IMR-90 (cell line): Measurements from ENCODE around the gene SLC25A24. TPM values are rescaled to one million over a fixed set of nuclear protein-coding genes. Genes with fewer than 3 reads are reported as not detected.

Source experiments
- ATAC-seq: fragments of 200-7000 bp; cut with Tn5 transposase; 2 replicates; pipeline ENCODE4 v1.9.1; 2020; ENCODE audit warnings: low read depth, mild to moderate bottlenecking, moderate library complexity
- BruUV-seq: library from RNA; stranded (reverse); fragments of 400-500 nt; replicated peaks from 2 replicates; lab custom pipeline; 2021; lab: Mats Ljungman, UMichigan
- CTCF ChIA-PET: fragments of 300-600 bp; formaldehyde crosslinking; extraction: SDS; loops from one replicate; lab custom pipeline; 2021; ENCODE audit warnings: antibody characterized with exemption; lab: Yijun Ruan, JAX
- POLR2A ChIA-PET: fragments of 300-600 bp; sonication (Branson Sonifier 250); formaldehyde crosslinking; loops from one replicate; lab custom pipeline; 2022; ENCODE audit warnings: antibody characterized with exemption; ENCODE audit not compliant: unreplicated experiment; lab: Charles Lee
- DNase-seq: peaks from one replicate; pipeline ENCODE4 v3.0.0; 2013
- H2AFZ ChIP-seq: replicated peaks from 2 replicates; pipeline ENCODE3; 2013; ENCODE audit warnings: low read length, mild to moderate bottlenecking; ENCODE audit not compliant: poor library complexity
- H2AK5ac ChIP-seq: 2 replicates; pipeline ENCODE4 v1.6.1; 2013; ENCODE audit warnings: low read depth, low read length, inconsistent platforms
- H2AK9ac ChIP-seq: replicated peaks from 2 replicates; pipeline ENCODE3; 2013; ENCODE audit warnings: mild to moderate bottlenecking, low read depth, low read length, moderate library complexity; ENCODE audit not compliant: poor library complexity
- H2BK120ac ChIP-seq: 2 replicates; pipeline ENCODE4 v1.6.1; 2013; ENCODE audit warnings: low read depth, low read length, inconsistent platforms
- H2BK15ac ChIP-seq: 3 replicates; pipeline ENCODE4 v1.6.1; 2013; ENCODE audit warnings: low read depth, low read length, inconsistent platforms
- H2BK20ac ChIP-seq: 2 replicates; pipeline ENCODE4 v1.6.1; 2013; ENCODE audit warnings: low read depth, mild to moderate bottlenecking, inconsistent platforms, low read length, moderate library complexity
- H2BK5ac ChIP-seq: 2 replicates; pipeline ENCODE4 v1.6.1; 2013; ENCODE audit warnings: mild to moderate bottlenecking, low read depth, low read length, inconsistent platforms; ENCODE audit not compliant: poor library complexity, severe bottlenecking
- H3K14ac ChIP-seq: replicated peaks from 2 replicates; pipeline ENCODE4 v1.6.1; 2013; ENCODE audit warnings: low read depth, low read length, inconsistent platforms
- H3K18ac ChIP-seq: 2 replicates; pipeline ENCODE4 v1.6.1; 2013; ENCODE audit warnings: low read depth, low read length, control low read depth
- H3K23ac ChIP-seq: 2 replicates; pipeline ENCODE4 v1.6.1; 2013; ENCODE audit warnings: low read depth, low read length, inconsistent platforms
- H3K27ac ChIP-seq: 2 replicates; pipeline ENCODE4 v1.5.1; 2013; ENCODE audit warnings: mild to moderate bottlenecking, control low read depth, low read length; ENCODE audit not compliant: insufficient read depth
- H3K27me3 ChIP-seq: 2 replicates; pipeline ENCODE4 v1.6.1; 2013; ENCODE audit warnings: low read length; ENCODE audit not compliant: control insufficient read depth, insufficient read depth
- H3K36me3 ChIP-seq: 2 replicates; pipeline ENCODE4 v1.6.1; 2013; ENCODE audit warnings: low read length, mixed read lengths; ENCODE audit not compliant: control insufficient read depth, insufficient read depth
- H3K4ac ChIP-seq: 2 replicates; pipeline ENCODE4 v1.6.1; 2013; ENCODE audit warnings: low read depth, low read length, inconsistent platforms
- H3K4me1 ChIP-seq: 2 replicates; pipeline ENCODE4 v1.6.1; 2013; ENCODE audit warnings: low read length, mixed read lengths; ENCODE audit not compliant: control insufficient read depth, insufficient read depth
- H3K4me2 ChIP-seq: 2 replicates; pipeline ENCODE4 v1.6.1; 2013; ENCODE audit warnings: low read depth, mild to moderate bottlenecking, control low read depth, low read length, moderate library complexity
- H3K4me3 ChIP-seq: 2 replicates; pipeline ENCODE4 v1.5.1; 2013; ENCODE audit warnings: low read depth, mild to moderate bottlenecking, control low read depth, low read length, moderate library complexity; ENCODE audit not compliant: insufficient read depth
- H3K56ac ChIP-seq: 2 replicates; pipeline ENCODE4 v1.6.1; 2013; ENCODE audit warnings: low read length, inconsistent platforms; ENCODE audit not compliant: insufficient read depth; ENCODE audit errors: extremely low read depth
- H3K79me1 ChIP-seq, 2 experiments: 2 replicates each; pipeline ENCODE4 v1.6.1; 2013; ENCODE audit warnings: low read length in 2 of 2, inconsistent platforms in 1 of 2, low read depth in 1 of 2
- H3K9ac ChIP-seq: 2 replicates; pipeline ENCODE4 v1.6.1; 2013; ENCODE audit warnings: low read depth, low read length, control low read depth
- H3K9me1 ChIP-seq: 2 replicates; pipeline ENCODE4 v1.6.1; 2013; ENCODE audit warnings: low read length, inconsistent platforms; ENCODE audit not compliant: insufficient read depth
- H3K9me3 ChIP-seq: 2 replicates; pipeline ENCODE4 v1.6.1; 2013; ENCODE audit warnings: low read length; ENCODE audit not compliant: control insufficient read depth, insufficient read depth
- H4K20me1 ChIP-seq: 2 replicates; pipeline ENCODE4 v1.6.1; 2013; ENCODE audit warnings: low read length, inconsistent platforms; ENCODE audit not compliant: insufficient read depth
- H4K5ac ChIP-seq: 2 replicates; pipeline ENCODE4 v1.6.1; 2013; ENCODE audit warnings: mild to moderate bottlenecking, low read depth, low read length, control low read depth
- H4K8ac ChIP-seq, 2 experiments: 2 replicates each; pipeline ENCODE4 v1.6.1; 2013; ENCODE audit warnings: low read depth in 2 of 2, low read length in 2 of 2, control low read depth in 1 of 2, inconsistent platforms in 1 of 2
- H4K91ac ChIP-seq: 2 replicates; pipeline ENCODE4 v1.6.1; 2013; ENCODE audit warnings: low read depth, low read length, inconsistent platforms; ENCODE audit not compliant: insufficient read depth
- BHLHE40 ChIP-seq: fragments of 150-350 bp; IDR thresholded peaks from 2 replicates; pipeline ENCODE4 v1.6.1; 2016; ENCODE audit warnings: mild to moderate bottlenecking, low read depth, low read length
- CEBPB ChIP-seq: IDR thresholded peaks from 2 replicates; pipeline ENCODE4 v1.6.1; 2012; ENCODE audit warnings: low read depth, low read length, improper control_type of control experiment
- CHD1 ChIP-seq: IDR thresholded peaks from 2 replicates; pipeline ENCODE4 v1.6.1; 2012; ENCODE audit warnings: low read depth, low read length, improper control_type of control experiment
- MAFK ChIP-seq: IDR thresholded peaks from 2 replicates; pipeline ENCODE4 v1.6.1; 2012; ENCODE audit warnings: low read depth, low read length, improper control_type of control experiment
- RFX5 ChIP-seq: IDR thresholded peaks from 2 replicates; pipeline ENCODE4 v1.8.0; 2012; ENCODE audit warnings: low read depth, mild to moderate bottlenecking, low read length, moderate library complexity
- WGBS, 2 experiments: methylation state at CpG; one replicate each; pipeline versions ENCODE4 v1.1.5 to v1.1.7; 2013; ENCODE audit warnings: missing lambda C conversion rate in 2 of 2; ENCODE audit not compliant: insufficient read length in 1 of 2; ENCODE audit errors: extremely low coverage in 2 of 2; 5-methylcytosine and 5-hydroxymethylcytosine counted together
- dilution Hi-C: fragments of 300-500 bp; cut with HindIII; formaldehyde crosslinking; loops from one replicate; pipeline ENCODE4 v1.14.3; 2018; ENCODE audit warnings: low sequenced_read_pairs; ENCODE audit not compliant: unreplicated experiment
- in situ Hi-C: fragments of 300-500 bp; cut with MboI; formaldehyde crosslinking; loops from 3 replicates; pipeline ENCODE4 v1.14.3; 2019; ENCODE audit warnings: low sequenced_read_pairs, inconsistent platforms, mixed read lengths
- intact Hi-C: fragments of 100-400 bp; cut with micrococcal nuclease; formaldehyde crosslinking; loops from 2 replicates; pipeline ENCODE4 v1.10.0; 2022
- polyA plus RNA-seq, 3 experiments: library from polyadenylated mRNA; depleted of rRNA; stranded (reverse); fragments of >200 nt; gene quantifications; 2 replicates each; pipeline ENCODE4 v1.2.3, GENCODE V29; 2012; ENCODE audit warnings: low replicate concordance in 1 of 3
- total RNA-seq: library from RNA; depleted of rRNA; stranded (reverse); fragments of >200 nt; gene quantifications from 2 replicates; pipeline ENCODE4 v1.2.3, GENCODE V29; 2012
- TF ChIP-seq, protein P1 (sequence below): conservative IDR thresholded peaks from 2 replicates; pipeline ENCODE4 v1.5.1; 2012; ENCODE audit warnings: mild to moderate bottlenecking, low read depth, low read length, improper control_type of control experiment

Gene SLC25A24
- total and polyA plus RNA-seq, 2 of the 4 experiments (the other 2 are of a cell fraction), result 19.4 to 20.4 TPM

DNA sequence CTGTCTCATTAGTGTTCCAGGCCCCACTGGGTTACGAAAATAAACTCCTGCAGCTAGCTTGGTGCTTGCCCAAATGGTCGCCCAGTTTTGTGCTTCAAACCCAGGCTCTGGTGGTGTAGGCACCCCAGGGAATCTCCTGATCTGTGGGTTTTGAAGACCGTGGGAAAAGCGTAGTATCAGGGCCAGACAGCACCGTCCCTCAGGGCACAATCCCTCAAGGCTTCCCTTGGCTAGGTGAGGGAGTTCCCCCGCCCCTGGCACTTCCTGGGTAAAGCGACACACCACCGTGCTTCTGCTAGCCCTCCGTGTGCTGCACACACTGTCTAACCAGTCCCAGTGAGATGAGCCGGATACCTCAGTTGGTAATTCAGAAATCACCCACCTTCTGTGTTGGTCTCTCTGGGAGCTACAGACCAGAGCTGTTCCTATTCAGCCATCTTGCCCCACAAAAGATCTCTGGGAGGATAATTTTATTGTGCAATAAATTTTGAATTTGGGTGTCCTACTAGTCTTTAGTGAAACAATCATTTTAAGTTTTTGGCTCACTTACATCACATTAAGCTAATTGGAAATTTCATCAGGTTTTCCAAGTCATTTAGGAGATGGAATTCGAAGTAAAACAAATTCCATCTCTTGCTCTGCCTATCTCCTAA is 9.4 kb upstream of the SLC25A24 start:
- no peak overlapping the region for H2BK20ac ChIP-seq
- TF ChIP-seq, protein P1, sequence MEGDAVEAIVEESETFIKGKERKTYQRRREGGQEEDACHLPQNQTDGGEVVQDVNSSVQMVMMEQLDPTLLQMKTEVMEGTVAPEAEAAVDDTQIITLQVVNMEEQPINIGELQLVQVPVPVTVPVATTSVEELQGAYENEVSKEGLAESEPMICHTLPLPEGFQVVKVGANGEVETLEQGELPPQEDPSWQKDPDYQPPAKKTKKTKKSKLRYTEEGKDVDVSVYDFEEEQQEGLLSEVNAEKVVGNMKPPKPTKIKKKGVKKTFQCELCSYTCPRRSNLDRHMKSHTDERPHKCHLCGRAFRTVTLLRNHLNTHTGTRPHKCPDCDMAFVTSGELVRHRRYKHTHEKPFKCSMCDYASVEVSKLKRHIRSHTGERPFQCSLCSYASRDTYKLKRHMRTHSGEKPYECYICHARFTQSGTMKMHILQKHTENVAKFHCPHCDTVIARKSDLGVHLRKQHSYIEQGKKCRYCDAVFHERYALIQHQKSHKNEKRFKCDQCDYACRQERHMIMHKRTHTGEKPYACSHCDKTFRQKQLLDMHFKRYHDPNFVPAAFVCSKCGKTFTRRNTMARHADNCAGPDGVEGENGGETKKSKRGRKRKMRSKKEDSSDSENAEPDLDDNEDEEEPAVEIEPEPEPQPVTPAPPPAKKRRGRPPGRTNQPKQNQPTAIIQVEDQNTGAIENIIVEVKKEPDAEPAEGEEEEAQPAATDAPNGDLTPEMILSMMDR, result no peak
- TF ChIP-seq CEBPB, result peak; percentile 33
- no peak for TF ChIP-seq CHD1
- TF ChIP-seq RFX5, result no peak
- TF ChIP-seq MAFK, result no peak
- TF ChIP-seq BHLHE40, result no peak
- CTCF ChIA-PET, result no interaction called here
- no peak for DNase-seq
- H3K56ac ChIP-seq, result no peak overlapping the region
- H3K4me1 ChIP-seq, result no peaks in the 10 kb centered on the region
- H3K4ac ChIP-seq, result no peak overlapping the region
- H3K9me3 ChIP-seq, result no peaks in the 10 kb centered on the region
- in situ Hi-C loops, result no loop called here
- H3K14ac ChIP-seq, result no peak overlapping the region
- H2AK9ac ChIP-seq, result no peak overlapping the region
- intact Hi-C loops, result loop anchor here (10.0 kb wide), 2 partner anchors 425 to 435 kb away; no protein-coding TSS in a partner anchor
- no peak overlapping the region for H2BK15ac ChIP-seq
- H2BK5ac ChIP-seq, result no peak overlapping the region
- no peak overlapping the region for H3K18ac ChIP-seq
- no peak overlapping the region for H2BK120ac ChIP-seq
- POLR2A ChIA-PET, result no interaction called here
- dilution Hi-C loops, result no loop called here
- H3K36me3 ChIP-seq, result no peaks in the 10 kb centered on the region
- ATAC-seq, result no peak
- H2AK5ac ChIP-seq, result no peak overlapping the region
- no TSS peak for BruUV-seq
- H3K27me3 ChIP-seq, result peaks cover 19% of the 10 kb centered on the region
- no peak overlapping the region for H2AFZ ChIP-seq
- no peak overlapping the region for H4K5ac ChIP-seq
- H4K91ac ChIP-seq, result no peak overlapping the region
- no peak overlapping the region for H4K8ac ChIP-seq
- H4K20me1 ChIP-seq, result no peaks in the 10 kb centered on the region
- 73% methylated on average over 2 of the region's 11 CpGs; no CpG with 5 or more reads in 1 of the 2 experiments for WGBS, 2 experiments
- H3K23ac ChIP-seq, result no peak overlapping the region
- H3K9me1 ChIP-seq, result no peaks in the 10 kb centered on the region
- no peaks in the 10 kb centered on the region for H3K79me1 ChIP-seq
- no peak overlapping the region for H3K4me3 ChIP-seq
- no peak overlapping the region for H3K4me2 ChIP-seq
- no peak overlapping the region for H3K9ac ChIP-seq
- H3K27ac ChIP-seq, result no peak overlapping the region
